PC-3 (cell line): ENCODE data around the gene CRACR2B. TPM values are rescaled to one million over a fixed set of nuclear protein-coding genes. Genes with fewer than 3 reads are reported as not detected.

Source experiments
- ATAC-seq: fragments of 200-7000 bp; cut with Tn5 transposase; 2 replicates; pipeline ENCODE4 v1.9.1; 2020; ENCODE audit warnings: mild to moderate bottlenecking, moderate library complexity
- BruUV-seq: library from RNA; stranded (reverse); fragments of 400-500 nt; replicated peaks from 2 replicates; lab custom pipeline; 2021; lab: Mats Ljungman, UMichigan
- CTCF ChIA-PET: fragments of 300-600 bp; sonication (Branson Sonifier 250); formaldehyde crosslinking; loops from one replicate; lab custom pipeline; 2022; ENCODE audit warnings: antibody characterized with exemption; lab: Charles Lee
- POLR2A ChIA-PET: fragments of 300-600 bp; sonication (Branson Sonifier 250); formaldehyde crosslinking; loops from one replicate; lab custom pipeline; 2022; ENCODE audit warnings: antibody characterized with exemption; ENCODE audit not compliant: unreplicated experiment; lab: Charles Lee
- DNase-seq: peaks from one replicate; pipeline ENCODE4 v3.0.0-alpha.2; 2015
- H2AFZ ChIP-seq: fragments of 300-600 bp; sonication (generic); 2 replicates; pipeline ENCODE4 v1.6.0; 2016; ENCODE audit warnings: antibody characterized with exemption, low read length
- H3F3A ChIP-seq: fragments of 300-600 bp; sonication (generic); one replicate; pipeline ENCODE4 v1.6.0; 2017; ENCODE audit warnings: antibody characterized with exemption, low read length, control low read depth, mild to moderate bottlenecking; ENCODE audit not compliant: unreplicated experiment
- H3K27ac ChIP-seq: fragments of 300-600 bp; sonication (generic); 2 replicates; pipeline ENCODE4 v1.5.1; 2016; ENCODE audit warnings: mild to moderate bottlenecking, low read length
- H3K27me3 ChIP-seq: fragments of 300-600 bp; sonication (generic); 2 replicates; pipeline ENCODE4 v1.6.1; 2016; ENCODE audit warnings: low read length, mixed read lengths
- H3K36me3 ChIP-seq: fragments of 300-600 bp; sonication (generic); 2 replicates; pipeline ENCODE4 v1.6.1; 2016; ENCODE audit warnings: low read depth, mixed run types, low read length, mixed read lengths
- H3K4me1 ChIP-seq: fragments of 300-600 bp; sonication (generic); 2 replicates; pipeline ENCODE4 v1.5.1; 2016; ENCODE audit warnings: low read length; ENCODE audit not compliant: insufficient read depth
- H3K4me2 ChIP-seq: fragments of 300-600 bp; sonication (generic); 2 replicates; pipeline ENCODE4 v1.6.0; 2016; ENCODE audit warnings: low read length
- H3K4me3 ChIP-seq: fragments of 300-600 bp; sonication (generic); 2 replicates; pipeline ENCODE4 v1.5.1; 2016; ENCODE audit warnings: mild to moderate bottlenecking, low read length, mixed read lengths
- H3K79me2 ChIP-seq: fragments of 300-600 bp; sonication (generic); 2 replicates; pipeline ENCODE4 v1.6.1; 2017; ENCODE audit warnings: low read length, mixed read lengths
- H3K9ac ChIP-seq: fragments of 300-600 bp; sonication (generic); 2 replicates; pipeline ENCODE4 v1.6.0; 2016; ENCODE audit warnings: mild to moderate bottlenecking, low read length
- H3K9me2 ChIP-seq: fragments of 300-600 bp; sonication (generic); replicated peaks from 2 replicates; pipeline ENCODE4 v1.6.1; 2016; ENCODE audit warnings: mixed run types, low read length, mixed read lengths
- H3K9me3 ChIP-seq: fragments of 300-600 bp; sonication (generic); 2 replicates; pipeline ENCODE4 v1.6.1; 2016; ENCODE audit warnings: low read length, mixed read lengths
- H4K20me1 ChIP-seq: fragments of 300-600 bp; sonication (generic); 2 replicates; pipeline ENCODE4 v1.6.1; 2016; ENCODE audit warnings: low read length, mixed read lengths
- EZH2 ChIP-seq: fragments of 300-600 bp; sonication (generic); IDR thresholded peaks from one replicate; pipeline ENCODE4 v1.6.1; 2017; ENCODE audit warnings: antibody characterized with exemption, mild to moderate bottlenecking, low read length; ENCODE audit not compliant: unreplicated experiment
- EZH2phosphoT487 ChIP-seq: fragments of 300-600 bp; sonication (generic); IDR thresholded peaks from 2 replicates; pipeline ENCODE4 v1.6.1; 2018; ENCODE audit warnings: mild to moderate bottlenecking, antibody characterized with exemption, low read length, borderline replicate concordance
- intact Hi-C: fragments of 100-400 bp; cut with micrococcal nuclease; formaldehyde crosslinking; loops from 2 replicates; pipeline ENCODE4 v1.9.0; 2023
- total RNA-seq: library from RNA; depleted of rRNA; stranded (reverse); fragments of >200 nt; gene quantifications from 2 replicates; pipeline ENCODE4 v1.2.3, GENCODE V29; 2014
- TF ChIP-seq, protein P1 (sequence below): fragments of 300-600 bp; sonication (generic); conservative IDR thresholded peaks from 2 replicates; pipeline ENCODE4 v1.5.1; 2017; ENCODE audit warnings: antibody characterized with exemption, low read depth, mild to moderate bottlenecking, low read length

CRACR2B gene
- total RNA-seq, 1 experiment from 2014 or later, result 10.6 TPM

DNA sequence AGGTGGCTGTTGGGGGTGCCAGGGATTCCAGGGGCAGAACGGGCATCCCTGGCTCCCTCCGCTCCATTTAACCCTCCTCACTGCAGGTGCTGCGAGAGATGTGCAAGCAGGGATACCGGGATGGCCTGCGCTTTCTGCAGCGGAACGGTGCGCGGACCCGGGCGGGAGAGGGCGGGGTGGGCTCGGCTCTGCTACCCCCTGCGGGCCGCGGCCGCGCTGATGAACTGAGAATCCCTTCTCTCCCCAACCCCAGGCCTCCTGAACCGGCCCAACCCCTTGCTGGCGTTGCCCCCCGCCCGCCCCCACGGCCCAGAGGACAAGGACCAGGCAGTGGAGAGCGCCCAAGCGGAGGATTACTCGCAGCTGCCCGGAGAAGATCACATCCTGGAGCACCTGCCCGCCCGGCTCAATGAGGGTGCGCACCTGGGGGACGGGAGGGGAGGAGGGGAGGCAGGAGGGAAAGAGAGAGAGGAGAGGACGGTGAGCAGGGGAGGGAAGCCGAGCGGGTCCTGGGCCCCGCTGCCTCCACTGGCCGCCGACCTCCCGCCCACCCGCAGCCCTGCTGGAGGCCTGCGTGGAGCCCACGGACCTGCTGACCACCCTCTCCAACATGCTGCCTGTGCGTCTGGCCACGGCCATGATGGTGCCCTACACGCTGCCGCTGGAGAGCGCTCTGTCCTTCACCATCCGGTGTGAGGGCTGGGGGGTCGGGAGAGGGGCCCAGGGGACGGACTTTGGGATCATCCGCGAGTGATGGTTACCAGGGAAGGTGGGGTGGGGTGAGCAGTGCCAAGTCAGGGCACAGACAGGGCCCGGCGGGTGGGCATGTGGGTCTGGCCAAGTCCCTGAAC, 4.1 kb upstream of the CRACR2B start:
- H3K4me3 ChIP-seq, result no peak overlapping the region
- no peaks in the 10 kb centered on the region for H3F3A ChIP-seq
- no peaks in the 10 kb centered on the region for H3K9me2 ChIP-seq
- H3K4me2 ChIP-seq, result no peak overlapping the region
- TF ChIP-seq EZH2 (no peak), EZH2phosphoT487 (no peak)
- TF ChIP-seq, protein P1, sequence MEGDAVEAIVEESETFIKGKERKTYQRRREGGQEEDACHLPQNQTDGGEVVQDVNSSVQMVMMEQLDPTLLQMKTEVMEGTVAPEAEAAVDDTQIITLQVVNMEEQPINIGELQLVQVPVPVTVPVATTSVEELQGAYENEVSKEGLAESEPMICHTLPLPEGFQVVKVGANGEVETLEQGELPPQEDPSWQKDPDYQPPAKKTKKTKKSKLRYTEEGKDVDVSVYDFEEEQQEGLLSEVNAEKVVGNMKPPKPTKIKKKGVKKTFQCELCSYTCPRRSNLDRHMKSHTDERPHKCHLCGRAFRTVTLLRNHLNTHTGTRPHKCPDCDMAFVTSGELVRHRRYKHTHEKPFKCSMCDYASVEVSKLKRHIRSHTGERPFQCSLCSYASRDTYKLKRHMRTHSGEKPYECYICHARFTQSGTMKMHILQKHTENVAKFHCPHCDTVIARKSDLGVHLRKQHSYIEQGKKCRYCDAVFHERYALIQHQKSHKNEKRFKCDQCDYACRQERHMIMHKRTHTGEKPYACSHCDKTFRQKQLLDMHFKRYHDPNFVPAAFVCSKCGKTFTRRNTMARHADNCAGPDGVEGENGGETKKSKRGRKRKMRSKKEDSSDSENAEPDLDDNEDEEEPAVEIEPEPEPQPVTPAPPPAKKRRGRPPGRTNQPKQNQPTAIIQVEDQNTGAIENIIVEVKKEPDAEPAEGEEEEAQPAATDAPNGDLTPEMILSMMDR, result no peak
- ChIA-PET POLR2A (no interaction called here), CTCF (no interaction called here)
- DNase-seq (no peak), ATAC-seq (no peak)
- no peaks in the 10 kb centered on the region for H3K9me3 ChIP-seq
- no peaks in the 10 kb centered on the region for H3K36me3 ChIP-seq
- H3K9ac ChIP-seq, result no peak overlapping the region
- peaks cover 13% of the 10 kb centered on the region; the same call in 1 of the 2 replicates for H4K20me1 ChIP-seq
- peaks cover 25% of the 10 kb centered on the region for H3K79me2 ChIP-seq
- H2AFZ ChIP-seq, result no peak overlapping the region
- intact Hi-C loops, result no loop called here
- peaks cover 55% of the 10 kb centered on the region for H3K4me1 ChIP-seq
- no TSS peak for BruUV-seq
- no peak overlapping the region for H3K27ac ChIP-seq
- H3K27me3 ChIP-seq, result no peaks in the 10 kb centered on the region

GRCh38 chr11:824292-824880, 3.3 kb upstream of the CRACR2B start:
- POLR2A ChIA-PET, result no interaction called here
- no peak for ATAC-seq

More at GRCh38 chr11:824292-824880, 3.3 kb upstream of the CRACR2B start:
- H3K4me1 ChIP-seq, result peaks cover 51% of the 10 kb centered on the region
- no peak for DNase-seq
- H3K9ac ChIP-seq, result no peak overlapping the region
- H3K4me3 ChIP-seq, result no peak overlapping the region
- peak overlapping the region; percentile 74 for H3K27ac ChIP-seq
- CTCF ChIA-PET, result no interaction called here
- TF ChIP-seq EZH2 (no peak), EZH2phosphoT487 (no peak)
- TF ChIP-seq, protein P1, result no peak
- no peaks in the 10 kb centered on the region for H3K36me3 ChIP-seq
- no peak overlapping the region for H2AFZ ChIP-seq
- peaks cover 25% of the 10 kb centered on the region for H3K79me2 ChIP-seq
- no TSS peak for BruUV-seq
- H3K4me2 ChIP-seq, result no peak overlapping the region
- H3K27me3 ChIP-seq, result no peaks in the 10 kb centered on the region
- intact Hi-C loops, result no loop called here
- H3K9me3 ChIP-seq, result no peaks in the 10 kb centered on the region
- no peaks in the 10 kb centered on the region for H3F3A ChIP-seq
- H3K9me2 ChIP-seq, result no peaks in the 10 kb centered on the region
- peaks cover 13% of the 10 kb centered on the region; the same call in 1 of the 2 replicates for H4K20me1 ChIP-seq
